Erythroblast (primary cell): ENCODE measurements around the gene SOAT2.

Source experiments
- DNase-seq, 2 experiments: peaks; one replicate each; lab custom pipeline; 2025; lab: John Stamatoyannopoulos, UW
- GATA1 ChIP-seq: IDR thresholded peaks from 2 replicates; pipeline ENCODE4 v1.6.1; 2011; ENCODE audit warnings: low read depth, mild to moderate bottlenecking, control low read depth, low read length, moderate library complexity
- POLR2A ChIP-seq: IDR thresholded peaks from 2 replicates; pipeline ENCODE4 v1.6.1; 2011; ENCODE audit warnings: mild to moderate bottlenecking, low read length

SOAT2 gene

GRCh38 chr12:53115112-53115890, 12.0 kb downstream of the SOAT2 start:
- no peak for DNase-seq
- TF ChIP-seq GATA1 (no peak), POLR2A (no peak)

GRCh38 chr12:53115891-53116648, 12.8 kb downstream of the SOAT2 start:
- TF ChIP-seq POLR2A (no peak), GATA1 (no peak)
- DNase-seq = no peak

GRCh38 chr12:53118751-53119300, 15.5 kb downstream of the SOAT2 start:
- TF ChIP-seq GATA1 = no peak
- no peak for TF ChIP-seq POLR2A
- DNase-seq = no peak

GRCh38 chr12:53120685-53121525, 17.6 kb downstream of the SOAT2 start:
- DNase-seq = no peak
- no peak for TF ChIP-seq GATA1
- TF ChIP-seq POLR2A = no peak

GRCh38 chr12:53122961-53123468, 19.7 kb downstream of the SOAT2 start:
- no peak for TF ChIP-seq GATA1
- TF ChIP-seq POLR2A = no peak
- no peak for DNase-seq

GRCh38 chr12:53123578-53124351, 20.5 kb downstream of the SOAT2 start:
- TF ChIP-seq GATA1 = no peak
- no peak for TF ChIP-seq POLR2A
- no peak for DNase-seq

GRCh38 chr12:53124352-53124723, 21.1 kb downstream of the SOAT2 start:
- no peak for DNase-seq
- TF ChIP-seq GATA1 (no peak), POLR2A (no peak)

- DNase-seq = no peak
- no peak for TF ChIP-seq POLR2A
- TF ChIP-seq GATA1 = no peak
Observed at GRCh38 chr12:53127169-53127568, 23.9 kb downstream of the SOAT2 start.

- DNase-seq = no peak
- no peak for TF ChIP-seq POLR2A
- TF ChIP-seq GATA1 = no peak
Observed at GRCh38 chr12:53128780-53129569, 25.7 kb downstream of the SOAT2 start.

- no peak for DNase-seq
- TF ChIP-seq POLR2A = no peak
- no peak for TF ChIP-seq GATA1
Observed at GRCh38 chr12:53131844-53132243, 28.6 kb downstream of the SOAT2 start.

- DNase-seq = no peak
- TF ChIP-seq POLR2A (no peak), GATA1 (no peak)
Observed at GRCh38 chr12:53133722-53134121, 30.4 kb downstream of the SOAT2 start.

- TF ChIP-seq GATA1 = no peak
- no peak for TF ChIP-seq POLR2A
- no peak for DNase-seq
Observed at GRCh38 chr12:53143355-53143754, 40.1 kb downstream of the SOAT2 start.
